ENCODE results near the gene CCDC185.
A peak's percentile ranks its signal among the peaks of the same experiment; 100 is the strongest.
"Not testable (repeated sequence)": the region's sequence is repeated elsewhere in the genome, so short reads cannot be mapped to it uniquely, and the experiment has no call there.

CCDC185 gene

DNA sequence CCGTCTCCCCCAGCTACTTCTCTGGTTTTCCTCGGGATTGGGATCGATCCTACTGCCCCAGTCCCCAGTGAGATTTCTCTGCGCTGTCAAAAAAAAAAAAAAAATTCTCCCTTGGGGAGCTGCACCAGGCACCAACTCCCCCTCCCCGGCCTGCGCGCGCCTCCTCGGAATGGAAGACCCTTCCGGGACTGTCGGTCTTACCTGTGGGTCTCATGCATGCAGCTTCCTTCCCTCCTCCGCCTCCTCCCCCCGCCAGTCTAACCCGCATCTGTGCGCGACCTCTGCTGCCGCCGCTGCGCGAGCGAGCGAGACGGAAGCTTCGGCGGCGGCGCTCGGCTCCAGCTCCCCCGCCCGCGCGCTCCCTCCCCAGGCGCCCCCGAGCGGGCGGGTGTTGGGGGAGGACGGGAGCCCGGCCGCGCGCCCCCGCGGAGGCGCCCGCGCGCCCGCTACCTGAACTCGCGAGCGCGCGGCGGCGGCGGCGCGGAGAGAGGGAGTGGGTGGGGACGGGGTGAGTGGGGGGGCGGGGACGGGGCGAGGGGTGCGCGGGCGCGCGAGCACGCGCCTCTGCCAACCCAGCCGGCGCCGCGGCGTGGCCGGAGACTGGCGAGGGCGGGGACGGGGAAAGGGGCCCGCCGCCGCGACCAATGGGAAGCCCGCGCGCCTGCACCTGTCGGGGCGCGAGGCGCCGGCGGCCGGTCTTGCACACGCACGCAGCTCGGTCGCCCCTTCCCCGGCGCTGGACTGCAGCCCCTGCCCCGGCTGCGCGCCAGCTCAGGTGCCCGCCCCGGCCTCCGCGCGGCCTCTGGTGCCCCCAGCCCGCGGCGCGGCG is 29.1 kb upstream of the CCDC185 start, which contains the start of gene SUSD4:
Gene SUSD4, minus strand, starts transcription at position 321 of the 829 bp plus-strand sequence. CDS start 751 bp downstream, outside the sequence.
- peak within 1 kb of the TSS; percentile 10 for H3K27ac Mint-ChIP-seq
- no peaks in the 10 kb centered on the region for H3K9me3 Mint-ChIP-seq
- H3K27me3 Mint-ChIP-seq = peaks cover 42 to 65% of the 10 kb centered on the region in 2 donors

GRCh38 chr1:223364685-223365382 is 28.4 kb upstream of the CCDC185 start:
- no peak overlapping the region for H3K27ac Mint-ChIP-seq

More for the DNA sequence above, 29.1 kb upstream of the CCDC185 start, which contains the start of gene SUSD4:
- peak; percentile 2 for DNase-seq
- H3K4me1 Mint-ChIP-seq = peaks cover 11 to 20% of the 10 kb centered on the region in 2 donors
- peak; percentile 69 to 75 for ATAC-seq (replicated peaks)
- peak within 1 kb of the TSS; percentile 78 to 84 for H3K4me3 Mint-ChIP-seq
- no peaks in the 10 kb centered on the region for H3K36me3 Mint-ChIP-seq

DNA sequence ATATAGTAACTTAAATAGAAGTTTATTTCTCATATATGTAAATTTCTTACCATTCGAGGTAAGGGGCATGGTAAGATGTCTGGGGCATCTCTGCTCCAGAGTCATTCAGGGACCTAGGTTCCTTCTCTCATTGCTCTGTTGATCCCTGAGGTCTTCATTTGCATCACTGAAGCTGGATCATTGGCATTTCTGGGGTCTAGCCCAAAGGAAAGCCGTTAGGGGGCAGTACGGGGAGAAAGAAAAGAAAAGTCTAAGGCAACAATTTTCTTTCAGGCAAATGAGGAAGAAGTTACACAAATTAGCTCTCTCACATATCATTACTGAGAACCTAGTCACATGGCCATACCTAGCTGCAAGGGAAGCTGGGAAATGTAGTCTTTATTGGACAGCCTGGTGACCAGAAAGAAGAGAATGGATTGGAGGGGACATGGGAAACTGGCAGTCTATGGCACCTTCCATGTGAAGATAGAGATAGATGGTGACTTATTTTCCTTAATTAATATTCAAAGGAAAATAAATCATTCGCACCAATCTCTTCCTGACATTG is 19.1 kb upstream of the CCDC185 start:
- H3K27me3 Mint-ChIP-seq = peaks cover 11 to 16% of the 10 kb centered on the region in 2 donors
- peaks cover 6 to 8% of the 10 kb centered on the region in 2 donors for H3K9me3 Mint-ChIP-seq
- no peak overlapping the region for H3K4me3 Mint-ChIP-seq
- no peak for DNase-seq
- H3K4me1 Mint-ChIP-seq = no peaks in the 10 kb centered on the region
- ATAC-seq (replicated peaks) = no peak
- no peaks in the 10 kb centered on the region for H3K36me3 Mint-ChIP-seq
- no peak overlapping the region for H3K27ac Mint-ChIP-seq

More at GRCh38 chr1:223364685-223365382, 28.4 kb upstream of the CCDC185 start:
- Mint-ChIP-seq H3K36me3 (no peaks in the 10 kb centered on the region), H3K27me3 (peaks cover 41 to 62% of the 10 kb centered on the region in 2 donors), H3K9me3 (no peaks in the 10 kb centered on the region), H3K4me3 (peak overlapping the region; percentile 68 to 81), H3K4me1 (peaks cover 11 to 20% of the 10 kb centered on the region in 2 donors)
- DNase-seq (no peak), ATAC-seq (replicated peaks) (no peak)

DNA sequence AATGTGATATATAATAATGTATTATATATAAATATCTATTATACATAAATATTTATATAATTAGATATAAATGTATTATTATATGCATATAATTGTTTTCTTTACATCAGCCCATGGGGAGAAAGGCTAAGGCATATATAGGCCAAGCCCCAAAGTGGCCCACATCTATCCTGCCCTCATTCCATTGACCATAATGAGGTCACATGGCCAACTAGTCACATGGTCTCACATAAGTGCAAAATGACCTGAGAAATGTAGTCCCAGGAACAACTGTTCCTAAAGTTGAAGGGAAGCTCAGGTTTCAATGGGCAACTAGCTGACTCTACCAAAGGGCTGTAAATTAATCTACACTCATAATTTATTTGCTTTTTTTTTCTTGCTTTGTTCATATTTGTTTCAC is 14.5 kb upstream of the CCDC185 start:
- no peak overlapping the region for H3K4me3 Mint-ChIP-seq
- no peaks in the 10 kb centered on the region for H3K36me3 Mint-ChIP-seq
- no peaks in the 10 kb centered on the region for H3K4me1 Mint-ChIP-seq
- peaks cover 7 to 8% of the 10 kb centered on the region in 2 donors for H3K9me3 Mint-ChIP-seq
- peaks cover 7 to 13% of the 10 kb centered on the region in 2 donors for H3K27me3 Mint-ChIP-seq
- DNase-seq (no peak), ATAC-seq (replicated peaks) (no peak)
- H3K27ac Mint-ChIP-seq = no peak overlapping the region

- no peak overlapping the region for H3K27ac Mint-ChIP-seq
- no peaks in the 10 kb centered on the region for H3K9me3 Mint-ChIP-seq
- peaks cover 19 to 28% of the 10 kb centered on the region in 2 donors for H3K27me3 Mint-ChIP-seq
- no peak for DNase-seq
- ATAC-seq (replicated peaks) = no peak
- no peaks in the 10 kb centered on the region for H3K36me3 Mint-ChIP-seq
- H3K4me1 Mint-ChIP-seq = no peaks in the 10 kb centered on the region
- no peak overlapping the region for H3K4me3 Mint-ChIP-seq
These were observed 7.2 kb upstream of the CCDC185 start for GRCh38 chr1:223386013-223386412.

DNA sequence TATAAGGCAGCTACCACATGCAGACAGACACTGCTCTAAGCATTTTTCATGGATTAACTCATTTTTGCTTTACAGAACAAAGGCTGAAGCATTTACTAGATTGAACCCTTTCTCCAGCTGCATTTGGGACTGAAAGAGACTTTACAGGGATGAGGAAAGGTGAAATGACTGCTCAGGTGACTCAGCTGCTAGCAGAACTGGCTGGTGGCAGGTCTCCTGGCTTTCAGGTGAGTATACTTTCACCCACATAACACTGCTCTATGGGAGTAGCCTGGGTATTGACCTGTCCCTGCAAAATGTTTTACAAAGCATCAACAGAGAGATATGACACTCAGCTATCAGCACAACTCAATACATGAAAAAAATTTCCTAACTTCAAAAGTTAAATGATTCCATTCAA is 2.6 kb upstream of the CCDC185 start:
- peaks cover 39 to 47% of the 10 kb centered on the region in 2 donors for H3K27me3 Mint-ChIP-seq
- DNase-seq (no peak), ATAC-seq (replicated peaks) (no peak)
- peaks cover 0 to 10% of the 10 kb centered on the region in 2 donors for H3K9me3 Mint-ChIP-seq
- no peak overlapping the region for H3K4me3 Mint-ChIP-seq
- no peak overlapping the region for H3K27ac Mint-ChIP-seq
- no peaks in the 10 kb centered on the region for H3K4me1 Mint-ChIP-seq
- peaks cover 0 to 1% of the 10 kb centered on the region in 2 donors for H3K36me3 Mint-ChIP-seq

DNA sequence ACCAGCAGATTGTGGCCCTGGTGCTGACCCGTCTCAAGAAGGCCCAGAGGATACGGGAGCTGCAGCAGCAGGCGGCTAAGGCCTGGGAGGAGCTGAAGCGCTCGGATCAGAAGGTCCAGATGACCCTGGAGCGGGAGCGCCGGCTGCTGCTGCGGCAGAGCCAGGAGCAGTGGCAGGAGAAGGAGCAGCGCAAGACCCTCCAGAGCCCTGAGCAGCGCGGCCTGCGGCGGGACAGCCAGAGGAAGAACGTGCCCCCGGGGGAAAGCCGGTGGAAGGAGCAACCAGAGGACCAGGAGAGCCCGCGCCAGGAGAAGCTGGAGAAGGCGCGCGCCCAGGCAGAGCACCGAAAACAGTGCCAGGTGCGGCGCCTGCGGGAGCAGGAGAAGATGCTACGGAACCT is 1.0 kb downstream of the CCDC185 start:
- Mint-ChIP-seq H3K27ac (no peak overlapping the region), H3K27me3 (peaks cover 29 to 47% of the 10 kb centered on the region in 2 donors), H3K4me1 (no peaks in the 10 kb centered on the region), H3K9me3 (peaks cover 0 to 10% of the 10 kb centered on the region in 2 donors), H3K36me3 (peaks cover 0 to 1% of the 10 kb centered on the region in 2 donors), H3K4me3 (no peak overlapping the region)
- ATAC-seq (replicated peaks) (no peak), DNase-seq (no peak)

DNA sequence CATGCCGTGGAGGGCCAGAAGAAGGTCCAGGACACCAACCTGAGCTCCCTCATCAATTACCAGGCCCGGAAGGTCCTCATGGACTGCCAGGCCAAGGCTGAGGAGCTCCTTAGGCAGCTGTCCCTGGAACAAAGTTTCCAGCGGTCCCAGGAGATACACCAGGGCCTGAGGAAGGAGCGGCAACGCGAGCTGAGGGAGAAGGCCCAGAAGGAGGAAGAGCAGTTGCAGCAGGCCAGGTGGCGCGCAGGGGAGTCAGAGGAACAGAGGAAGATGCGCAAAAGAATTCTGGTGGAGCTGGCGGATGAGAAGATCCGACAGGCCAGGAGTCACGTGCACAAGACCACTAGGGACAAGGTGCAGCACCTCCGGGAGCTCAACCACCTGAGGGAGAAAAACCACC is 1.5 kb downstream of the CCDC185 start:
- no peak for ATAC-seq (replicated peaks)
- no peak for DNase-seq
- no peak overlapping the region for H3K4me3 Mint-ChIP-seq
- peaks cover 0 to 10% of the 10 kb centered on the region in 2 donors for H3K9me3 Mint-ChIP-seq
- peaks cover 0 to 1% of the 10 kb centered on the region in 2 donors for H3K36me3 Mint-ChIP-seq
- no peak overlapping the region for H3K27ac Mint-ChIP-seq
- H3K4me1 Mint-ChIP-seq = no peaks in the 10 kb centered on the region
- peaks cover 26 to 42% of the 10 kb centered on the region in 2 donors for H3K27me3 Mint-ChIP-seq

DNA sequence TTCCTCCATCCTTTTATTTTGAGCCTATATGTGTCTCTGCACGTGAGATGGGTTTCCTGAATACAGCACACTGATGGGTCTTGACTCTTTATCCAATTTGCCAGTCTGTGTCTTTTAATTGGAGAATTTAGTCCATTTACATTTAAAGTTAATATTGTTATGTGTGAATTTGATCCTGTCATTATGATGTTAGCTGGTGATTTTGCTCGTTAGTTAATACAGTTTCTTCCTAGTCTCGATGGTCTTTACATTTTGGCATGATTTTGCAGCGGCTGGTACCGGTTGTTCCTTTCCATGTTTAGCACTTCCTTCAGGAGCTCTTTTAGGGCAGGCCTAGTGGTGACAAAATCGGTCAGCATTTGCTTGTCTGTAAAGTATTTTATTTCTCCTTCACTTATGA is 6.2 kb downstream of the CCDC185 start:
- DNase-seq; H3K27ac Mint-ChIP-seq; ATAC-seq (replicated peaks): not testable (repeated sequence)

DNA sequence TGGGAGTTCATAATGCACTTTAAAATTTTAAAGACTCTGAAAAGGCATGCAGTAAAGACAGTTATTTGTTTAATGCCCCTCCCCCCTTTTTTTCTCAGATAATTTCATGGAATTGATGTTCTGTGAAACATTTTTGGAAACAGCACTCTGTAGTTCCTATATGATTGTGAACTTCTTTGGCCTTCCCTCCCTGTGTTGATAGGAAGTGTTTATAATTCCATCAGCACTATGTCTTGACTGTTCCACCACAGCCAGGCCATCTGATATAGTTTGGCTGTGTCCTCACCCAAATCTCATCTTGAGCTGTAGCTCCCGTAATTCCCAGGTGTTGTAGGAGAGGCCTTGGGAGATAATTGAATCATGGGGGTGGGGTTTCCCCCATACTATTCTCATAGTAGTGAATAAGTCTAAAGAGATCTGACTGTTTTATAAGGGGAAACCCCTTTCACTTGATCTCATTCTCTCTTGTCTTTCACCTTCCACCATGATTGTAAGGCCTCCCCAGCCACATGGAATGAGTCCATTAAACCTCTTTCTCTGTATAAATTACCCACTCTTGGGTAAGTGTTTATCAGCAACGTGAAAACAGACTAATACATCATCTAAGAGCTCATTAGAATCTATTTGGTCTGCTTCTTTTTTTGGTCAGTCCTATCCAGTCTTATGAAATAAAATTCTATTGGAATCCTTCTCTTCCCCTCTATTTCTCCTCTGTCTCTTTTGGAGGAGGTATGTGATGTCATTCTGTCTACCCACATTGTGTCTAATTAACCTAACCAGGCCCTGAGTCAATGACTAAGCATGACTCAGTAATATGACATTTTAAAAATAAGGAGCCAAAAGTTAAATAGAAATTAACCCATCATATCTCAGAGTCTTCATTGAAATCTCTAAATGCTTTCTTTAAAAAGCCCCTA is 8.9 kb downstream of the CCDC185 start:
- Mint-ChIP-seq H3K4me1 (no peaks in the 10 kb centered on the region), H3K4me3 (no peak overlapping the region), H3K27me3 (peaks cover 20 to 45% of the 10 kb centered on the region in 2 donors), H3K27ac (no peak overlapping the region), H3K36me3 (no peaks in the 10 kb centered on the region), H3K9me3 (peaks cover 4 to 10% of the 10 kb centered on the region in 2 donors)
- DNase-seq (no peak), ATAC-seq (replicated peaks) (no peak)

More for the DNA sequence above, 6.2 kb downstream of the CCDC185 start:
- H3K4me3 Mint-ChIP-seq, H3K36me3 Mint-ChIP-seq, H3K9me3 Mint-ChIP-seq, H3K4me1 Mint-ChIP-seq: not testable (repeated sequence)
- H3K27me3 Mint-ChIP-seq = peaks cover 15 to 24% of the 10 kb centered on the region in 2 donors

DNA sequence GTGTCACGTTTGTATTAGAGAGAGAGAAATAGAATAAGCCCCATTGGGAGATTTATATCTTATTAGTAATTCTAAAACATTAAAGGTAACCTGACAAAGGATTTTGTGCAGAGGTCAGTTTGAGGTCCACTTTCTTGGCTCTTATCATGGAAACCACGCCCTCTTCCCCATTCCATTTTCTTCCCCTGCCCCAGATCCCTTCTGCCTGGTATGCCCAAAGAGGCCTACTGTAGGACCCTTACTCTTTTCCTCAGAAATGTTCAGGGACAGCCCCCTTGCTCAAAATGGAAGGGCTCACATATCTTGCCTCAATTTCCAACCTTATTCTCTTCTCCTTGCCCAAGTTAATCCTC is 9.6 kb downstream of the CCDC185 start:
- ATAC-seq (replicated peaks) (no peak), DNase-seq (no peak)
- H3K4me3 Mint-ChIP-seq = no peak overlapping the region
- H3K27me3 Mint-ChIP-seq = peaks cover 20 to 46% of the 10 kb centered on the region in 2 donors
- H3K36me3 Mint-ChIP-seq = no peaks in the 10 kb centered on the region
- H3K27ac Mint-ChIP-seq = no peak overlapping the region
- peaks cover 4 to 10% of the 10 kb centered on the region in 2 donors for H3K9me3 Mint-ChIP-seq
- no peaks in the 10 kb centered on the region for H3K4me1 Mint-ChIP-seq

GRCh38 chr1:223403184-223403815 is 10.1 kb downstream of the CCDC185 start:
- Mint-ChIP-seq H3K4me1 (no peaks in the 10 kb centered on the region), H3K36me3 (no peaks in the 10 kb centered on the region), H3K27me3 (peaks cover 20 to 49% of the 10 kb centered on the region in 2 donors), H3K27ac (no peak overlapping the region), H3K4me3 (no peak overlapping the region), H3K9me3 (peaks cover 4 to 10% of the 10 kb centered on the region in 2 donors)
- DNase-seq (no peak), ATAC-seq (replicated peaks) (no peak)

DNA sequence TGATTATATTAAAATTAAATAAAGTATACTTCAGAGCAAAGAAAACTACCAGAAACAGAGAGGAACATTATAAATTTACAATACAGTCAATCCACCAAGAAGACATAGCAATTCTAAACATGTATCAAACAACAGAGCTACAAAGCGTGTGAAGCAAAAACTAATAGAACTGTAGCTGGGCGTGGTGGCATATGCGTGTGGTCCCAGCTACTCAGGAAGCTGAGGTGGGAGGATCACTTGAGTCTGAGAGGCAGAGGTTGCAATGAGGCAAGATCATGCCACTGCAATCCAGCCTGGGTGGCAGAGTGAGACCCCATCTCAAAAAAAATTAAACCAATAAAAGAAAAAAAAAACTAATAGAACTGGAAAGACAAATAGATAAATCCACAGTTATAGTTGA is 12.3 kb downstream of the CCDC185 start:
- DNase-seq (no peak), ATAC-seq (replicated peaks) (no peak)
- no peaks in the 10 kb centered on the region for H3K4me1 Mint-ChIP-seq
- H3K27me3 Mint-ChIP-seq = peaks cover 20 to 49% of the 10 kb centered on the region in 2 donors
- H3K36me3 Mint-ChIP-seq = no peaks in the 10 kb centered on the region
- H3K27ac Mint-ChIP-seq = no peak overlapping the region
- peaks cover 4 to 10% of the 10 kb centered on the region in 2 donors for H3K9me3 Mint-ChIP-seq
- H3K4me3 Mint-ChIP-seq = no peak overlapping the region

All from stimulated activated naive B cell treated with anti-CD40 and anti-IgM and Interleukin-4, amounts not matched to agents 10 μg/mL and 1 μg/mL and 100 μg/mL, for 72 hours (primary cell).